ENCODE results near the gene FAM181B.

Gene FAM181B

GRCh38 chr11:82733444-82734119 lies at the start of gene FAM181B:
Gene FAM181B, minus strand, starts transcription at chr11:82733864. Its CDS starts 135 bp downstream, at chr11:82733729.
- DNase-seq, result peak in 1 of 2 experiments; percentile 26

GRCh38 chr11:82782825-82783374 lies 49.2 kb upstream of the FAM181B start:
- no peak for DNase-seq

- no peak for DNase-seq
Observed at GRCh38 chr11:82778776-82779175, 45.1 kb upstream of the FAM181B start.

GRCh38 chr11:82776377-82776776 lies 42.7 kb upstream of the FAM181B start:
- no peak for DNase-seq

GRCh38 chr11:82775736-82776346 lies 42.2 kb upstream of the FAM181B start:
- DNase-seq, result peak; percentile 10 to 50

GRCh38 chr11:82775218-82775617 lies 41.6 kb upstream of the FAM181B start:
- DNase-seq, result no peak

- DNase-seq, result no peak
Observed at GRCh38 chr11:82771781-82772180, 38.1 kb upstream of the FAM181B start.

GRCh38 chr11:82767123-82767522 lies 33.5 kb upstream of the FAM181B start:
- no peak for DNase-seq

GRCh38 chr11:82765466-82766034 lies 31.9 kb upstream of the FAM181B start:
- no peak for DNase-seq

GRCh38 chr11:82763167-82763566 lies 29.5 kb upstream of the FAM181B start:
- no peak for DNase-seq

GRCh38 chr11:82759649-82760048 lies 26.0 kb upstream of the FAM181B start:
- no peak for DNase-seq

GRCh38 chr11:82757660-82758357 lies 24.1 kb upstream of the FAM181B start:
- DNase-seq, result no peak

GRCh38 chr11:82756765-82757639 lies 23.3 kb upstream of the FAM181B start:
- DNase-seq, result no peak

GRCh38 chr11:82754410-82754809 lies 20.7 kb upstream of the FAM181B start:
- no peak for DNase-seq

GRCh38 chr11:82753921-82754320 lies 20.3 kb upstream of the FAM181B start:
- DNase-seq, result no peak

GRCh38 chr11:82752801-82753200 lies 19.1 kb upstream of the FAM181B start:
- no peak for DNase-seq

- no peak for DNase-seq
Observed at GRCh38 chr11:82750643-82751139, 17.0 kb upstream of the FAM181B start.

- no peak for DNase-seq
Observed at GRCh38 chr11:82747471-82747870, 13.8 kb upstream of the FAM181B start.

- no peak for DNase-seq
Observed at GRCh38 chr11:82738091-82738490, 4.4 kb upstream of the FAM181B start.

- no peak for DNase-seq
Observed at GRCh38 chr11:82734120-82734479, 436 bp upstream of the FAM181B start.

GRCh38 chr11:82732734-82733443 lies 775 bp downstream of the FAM181B start:
- no peak for DNase-seq

GRCh38 chr11:82732348-82732733 lies 1.3 kb downstream of the FAM181B start:
- DNase-seq, result no peak
